Lower lobe of right lung (tissue), 2 donors: ENCODE results near the gene TOPAZ1. TPM values are rescaled to one million over a fixed set of nuclear protein-coding genes. Genes with fewer than 3 reads are reported as not detected.

Source experiments
- ATAC-seq, 2 donors: fragments of 200-7000 bp; cut with Tn5 transposase; one replicate each; pipeline ENCODE4 v1.9.1; 2020 to 2022; ENCODE audit warnings: mild to moderate bottlenecking in 2 of 2, moderate library complexity in 2 of 2
- DNase-seq: peaks from one replicate; pipeline ENCODE4 v3.0.0-alpha.2; 2020
- H3K27ac ChIP-seq: fragments of 200-600 bp; one replicate; pipeline ENCODE4 v1.8.0; 2022
- H3K27me3 ChIP-seq: fragments of 200-600 bp; one replicate; pipeline ENCODE4 v1.8.0; 2022; ENCODE audit warnings: low read depth
- H3K36me3 ChIP-seq: fragments of 200-600 bp; one replicate; pipeline ENCODE4 v1.8.0; 2022; ENCODE audit warnings: mild to moderate bottlenecking
- H3K4me1 ChIP-seq: fragments of 200-600 bp; one replicate; pipeline ENCODE4 v1.8.0; 2022
- H3K4me3 ChIP-seq: fragments of 200-600 bp; one replicate; pipeline ENCODE4 v1.8.0; 2022; ENCODE audit warnings: mild to moderate bottlenecking
- H3K9me3 ChIP-seq: fragments of 200-600 bp; one replicate; pipeline ENCODE4 v1.8.0; 2022
- intact Hi-C: fragments of 100-400 bp; cut with DNase I; formaldehyde crosslinking; loops from one replicate; pipeline ENCODE4 v1.11.0; 2022
- total RNA-seq: library from RNA; stranded (reverse); fragmentation: NEBNext Ultra II Directional; extraction: Animal tissue kit (Norgen Biotek cat#: 25700); gene quantifications from one replicate; pipeline ENCODE4 v1.2.1, GENCODE V29; 2021
- TF ChIP-seq, protein P1 (sequence below): fragments of 200-600 bp; IDR thresholded peaks from one replicate; pipeline ENCODE4 v1.8.0; 2022; ENCODE audit warnings: antibody characterized with exemption, mild to moderate bottlenecking
- donor health status: DM: no; HTN: yes; CAD: no; lungs with severe emphysema.

The TOPAZ1 gene
- total RNA-seq, 1 donor from 2014 or later, result not detected

DNA sequence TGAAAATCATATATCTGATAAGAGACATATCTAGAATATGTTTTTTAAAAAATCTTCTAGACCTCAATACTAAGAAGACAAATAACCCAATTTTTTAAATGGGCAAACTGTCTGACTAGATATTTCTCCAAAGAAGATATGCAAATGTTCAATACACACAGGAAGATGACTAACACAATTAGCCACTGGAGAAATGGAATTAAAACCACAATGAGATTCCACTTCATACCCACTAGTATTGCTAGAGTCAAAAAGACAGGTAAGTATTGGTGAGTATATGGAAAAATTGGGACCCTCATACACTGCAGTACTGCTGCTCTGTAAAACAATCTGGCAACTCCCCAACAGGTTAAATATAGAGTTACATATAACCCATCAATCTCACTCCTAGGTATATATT, 33.1 kb upstream of the TOPAZ1 start:
- TF ChIP-seq, protein P1, sequence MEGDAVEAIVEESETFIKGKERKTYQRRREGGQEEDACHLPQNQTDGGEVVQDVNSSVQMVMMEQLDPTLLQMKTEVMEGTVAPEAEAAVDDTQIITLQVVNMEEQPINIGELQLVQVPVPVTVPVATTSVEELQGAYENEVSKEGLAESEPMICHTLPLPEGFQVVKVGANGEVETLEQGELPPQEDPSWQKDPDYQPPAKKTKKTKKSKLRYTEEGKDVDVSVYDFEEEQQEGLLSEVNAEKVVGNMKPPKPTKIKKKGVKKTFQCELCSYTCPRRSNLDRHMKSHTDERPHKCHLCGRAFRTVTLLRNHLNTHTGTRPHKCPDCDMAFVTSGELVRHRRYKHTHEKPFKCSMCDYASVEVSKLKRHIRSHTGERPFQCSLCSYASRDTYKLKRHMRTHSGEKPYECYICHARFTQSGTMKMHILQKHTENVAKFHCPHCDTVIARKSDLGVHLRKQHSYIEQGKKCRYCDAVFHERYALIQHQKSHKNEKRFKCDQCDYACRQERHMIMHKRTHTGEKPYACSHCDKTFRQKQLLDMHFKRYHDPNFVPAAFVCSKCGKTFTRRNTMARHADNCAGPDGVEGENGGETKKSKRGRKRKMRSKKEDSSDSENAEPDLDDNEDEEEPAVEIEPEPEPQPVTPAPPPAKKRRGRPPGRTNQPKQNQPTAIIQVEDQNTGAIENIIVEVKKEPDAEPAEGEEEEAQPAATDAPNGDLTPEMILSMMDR, result no peak
- no peak for DNase-seq
- ATAC-seq, result no peak
- H3K4me3 ChIP-seq, result no peak overlapping the region
- no peak overlapping the region for H3K27ac ChIP-seq
- H3K4me1 ChIP-seq, result no peaks in the 10 kb centered on the region
- intact Hi-C loops, result no loop called here
- no peaks in the 10 kb centered on the region for H3K27me3 ChIP-seq
- no peaks in the 10 kb centered on the region for H3K9me3 ChIP-seq
- no peaks in the 10 kb centered on the region for H3K36me3 ChIP-seq

- intact Hi-C loops, result no loop called here
- H3K27ac ChIP-seq, result no peak overlapping the region
- H3K27me3 ChIP-seq, result no peaks in the 10 kb centered on the region
- no peak for ATAC-seq
- H3K9me3 ChIP-seq, result no peaks in the 10 kb centered on the region
- no peaks in the 10 kb centered on the region for H3K4me1 ChIP-seq
- TF ChIP-seq, protein P1, result no peak
- H3K4me3 ChIP-seq, result no peak overlapping the region
- no peaks in the 10 kb centered on the region for H3K36me3 ChIP-seq
- DNase-seq, result no peak
These were observed 30.7 kb upstream of the TOPAZ1 start for GRCh38 chr3:44210967-44211366.

GRCh38 chr3:44222337-44222736, 19.3 kb upstream of the TOPAZ1 start:
- no peak overlapping the region for H3K27ac ChIP-seq
- H3K36me3 ChIP-seq, result no peaks in the 10 kb centered on the region
- no peaks in the 10 kb centered on the region for H3K27me3 ChIP-seq
- no peak overlapping the region for H3K4me3 ChIP-seq
- intact Hi-C loops, result no loop called here
- H3K4me1 ChIP-seq, result no peaks in the 10 kb centered on the region
- no peaks in the 10 kb centered on the region for H3K9me3 ChIP-seq
- TF ChIP-seq, protein P1, result no peak
- no peak for ATAC-seq
- DNase-seq, result no peak

DNA sequence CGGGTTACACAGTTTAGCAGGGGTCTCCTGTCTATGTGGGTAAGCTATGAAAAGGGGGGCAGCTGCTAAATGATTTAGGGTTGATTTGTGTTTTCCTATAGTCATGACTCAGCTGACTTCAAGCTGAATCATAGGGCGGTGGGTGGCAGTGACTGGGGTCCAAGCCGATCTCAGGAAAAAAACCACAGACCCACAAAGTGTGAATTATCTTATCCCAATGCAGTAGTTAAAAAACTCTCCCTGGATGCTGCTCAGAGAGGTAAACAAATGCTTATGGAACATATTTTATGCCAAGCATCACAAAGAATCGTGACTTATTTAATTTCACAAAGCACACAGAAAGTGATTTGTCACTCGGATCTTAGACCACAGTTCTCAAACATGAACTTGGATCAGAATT, 18.4 kb upstream of the TOPAZ1 start:
- Histone ChIP-seq H3K9me3 (no peaks in the 10 kb centered on the region), H3K4me1 (no peaks in the 10 kb centered on the region), H3K27ac (no peak overlapping the region), H3K36me3 (no peaks in the 10 kb centered on the region), H3K27me3 (no peaks in the 10 kb centered on the region), H3K4me3 (no peak overlapping the region)
- DNase-seq, result no peak
- TF ChIP-seq, protein P1, result no peak
- ATAC-seq, result no peak
- intact Hi-C loops, result no loop called here

GRCh38 chr3:44224131-44224530, 17.6 kb upstream of the TOPAZ1 start:
- no peak overlapping the region for H3K4me3 ChIP-seq
- no peaks in the 10 kb centered on the region for H3K36me3 ChIP-seq
- H3K4me1 ChIP-seq, result no peaks in the 10 kb centered on the region
- H3K27me3 ChIP-seq, result no peaks in the 10 kb centered on the region
- H3K9me3 ChIP-seq, result no peaks in the 10 kb centered on the region
- DNase-seq, result no peak
- TF ChIP-seq, protein P1, result no peak
- intact Hi-C loops, result no loop called here
- no peak overlapping the region for H3K27ac ChIP-seq
- no peak for ATAC-seq

DNA sequence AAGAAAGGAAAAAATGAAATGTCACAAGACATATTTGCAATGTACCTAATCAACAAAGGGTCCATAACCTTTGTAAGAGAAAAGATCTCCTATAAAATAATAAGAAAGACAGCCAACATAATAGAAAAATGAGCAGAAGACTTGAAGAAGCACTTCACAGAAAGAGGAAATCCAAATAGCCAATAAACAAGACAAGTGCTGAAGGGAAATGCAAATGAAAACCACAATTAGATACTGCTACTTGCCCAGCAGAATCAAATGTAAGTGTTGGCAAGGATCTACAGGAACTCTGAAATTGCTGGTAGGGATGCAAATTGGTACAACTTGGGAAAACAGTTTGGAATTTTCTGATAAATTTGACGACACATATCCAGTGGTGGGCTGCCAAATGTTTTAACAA, 15.1 kb upstream of the TOPAZ1 start:
- intact Hi-C loops, result no loop called here
- ATAC-seq (no peak), DNase-seq (no peak)
- H3K4me1 ChIP-seq, result no peaks in the 10 kb centered on the region
- H3K27me3 ChIP-seq, result no peaks in the 10 kb centered on the region
- H3K9me3 ChIP-seq, result no peaks in the 10 kb centered on the region
- no peak overlapping the region for H3K27ac ChIP-seq
- TF ChIP-seq, protein P1, result no peak
- no peak overlapping the region for H3K4me3 ChIP-seq
- H3K36me3 ChIP-seq, result no peaks in the 10 kb centered on the region
